Neural crest cell (in vitro differentiated cells): ENCODE results near the gene PIK3C2G. TPM values are rescaled to one million over a fixed set of nuclear protein-coding genes. Genes with fewer than 3 reads are reported as not detected.

Source experiments
- DNase-seq: peaks from one replicate; pipeline ENCODE4 v3.0.0; 2021; ENCODE audit warnings: low read depth, mixed read lengths, low spot score
- H3K27ac Mint-ChIP-seq: one replicate; pipeline ENCODE4 v1.8.0; 2021; ENCODE audit warnings: mild to moderate bottlenecking, mixed read lengths; ENCODE audit not compliant: unreplicated experiment
- H3K27me3 Mint-ChIP-seq: 2 replicates; pipeline ENCODE4 v1.8.0; 2021; ENCODE audit warnings: low read depth, mild to moderate bottlenecking, mixed read lengths
- H3K36me3 Mint-ChIP-seq: 2 replicates; pipeline ENCODE4 v1.8.0; 2021; ENCODE audit warnings: low read depth, mild to moderate bottlenecking, mixed read lengths
- H3K4me1 Mint-ChIP-seq: 2 replicates; pipeline ENCODE4 v1.8.0; 2021; ENCODE audit warnings: mixed read lengths
- H3K4me3 Mint-ChIP-seq: one replicate; pipeline ENCODE4 v1.8.0; 2021; ENCODE audit warnings: mild to moderate bottlenecking, mixed read lengths
- H3K9me3 Mint-ChIP-seq: 2 replicates; pipeline ENCODE4 v1.8.0; 2021; ENCODE audit warnings: mixed read lengths
- CTCF ChIP-seq: fragments of 200-600 bp; sonication (generic); conservative IDR thresholded peaks from 2 replicates; pipeline ENCODE4 v1.5.0; 2021; ENCODE audit warnings: antibody characterized with exemption, mild to moderate bottlenecking
- total RNA-seq: library from RNA; stranded (reverse); gene quantifications from 2 replicates; pipeline ENCODE4 v1.2.1, GENCODE V29; 2021

PIK3C2G gene
- total RNA-seq, 1 donor from 2014 or later, result not detected

- TF ChIP-seq CTCF, result no peak
- Mint-ChIP-seq H3K9me3 (peaks cover 3% of the 10 kb centered on the region), H3K27me3 (no peaks in the 10 kb centered on the region), H3K36me3 (peaks cover 5% of the 10 kb centered on the region), H3K4me1 (no peaks in the 10 kb centered on the region), H3K27ac (no peak overlapping the region), H3K4me3 (no peak overlapping the region)
- DNase-seq, result no peak
These were observed 319.0 kb downstream of the PIK3C2G start for GRCh38 chr12:18580291-18580690.

- H3K9me3 Mint-ChIP-seq, result peaks cover 7% of the 10 kb centered on the region
- DNase-seq, result no peak
- peaks cover 5% of the 10 kb centered on the region for H3K36me3 Mint-ChIP-seq
- TF ChIP-seq CTCF, result no peak
- H3K27ac Mint-ChIP-seq, result no peak overlapping the region
- no peaks in the 10 kb centered on the region for H3K4me1 Mint-ChIP-seq
- no peaks in the 10 kb centered on the region for H3K27me3 Mint-ChIP-seq
- no peak overlapping the region for H3K4me3 Mint-ChIP-seq
These were observed 319.4 kb downstream of the PIK3C2G start for GRCh38 chr12:18580706-18581105.

- no peak for DNase-seq
- Mint-ChIP-seq H3K36me3 (peaks cover 5% of the 10 kb centered on the region), H3K9me3 (peaks cover 12% of the 10 kb centered on the region), H3K4me3 (no peak overlapping the region), H3K4me1 (no peaks in the 10 kb centered on the region), H3K27ac (no peak overlapping the region), H3K27me3 (no peaks in the 10 kb centered on the region)
- TF ChIP-seq CTCF, result no peak
These were observed 320.1 kb downstream of the PIK3C2G start for GRCh38 chr12:18581232-18581962.

GRCh38 chr12:18583655-18584054 lies 322.3 kb downstream of the PIK3C2G start:
- H3K4me1 Mint-ChIP-seq, result no peaks in the 10 kb centered on the region
- H3K36me3 Mint-ChIP-seq, result peaks cover 5% of the 10 kb centered on the region
- TF ChIP-seq CTCF, result no peak
- H3K27ac Mint-ChIP-seq, result no peak overlapping the region
- DNase-seq, result no peak
- H3K9me3 Mint-ChIP-seq, result peaks cover 16% of the 10 kb centered on the region
- H3K27me3 Mint-ChIP-seq, result no peaks in the 10 kb centered on the region
- H3K4me3 Mint-ChIP-seq, result no peak overlapping the region

- Mint-ChIP-seq H3K9me3 (peaks cover 16% of the 10 kb centered on the region), H3K36me3 (peaks cover 5% of the 10 kb centered on the region)
These were observed 325.3 kb downstream of the PIK3C2G start for GRCh38 chr12:18586581-18586980.

More at GRCh38 chr12:18586581-18586980, 325.3 kb downstream of the PIK3C2G start:
- H3K4me1 Mint-ChIP-seq, result peaks cover 6% of the 10 kb centered on the region
- H3K27me3 Mint-ChIP-seq, result no peaks in the 10 kb centered on the region
- no peak for TF ChIP-seq CTCF
- no peak for DNase-seq
- no peak overlapping the region for H3K27ac Mint-ChIP-seq
- H3K4me3 Mint-ChIP-seq, result no peak overlapping the region
